Right ventricle myocardium superior (tissue), 1 donor: ENCODE results near the gene NCSTN. TPM values are rescaled to one million over a fixed set of nuclear protein-coding genes. Genes with fewer than 3 reads are reported as not detected.
A peak's percentile ranks its signal among the peaks of the same experiment; 100 is the strongest.

Experiments
- ATAC-seq: fragments of 200-7000 bp; cut with Tn5 transposase; one replicate; pipeline ENCODE4 v1.9.1; 2020; ENCODE audit warnings: mild to moderate bottlenecking; ENCODE audit not compliant: poor library complexity
- DNase-seq: peaks from one replicate; pipeline ENCODE4 v3.0.0-alpha.2; 2020
- intact Hi-C: fragments of 100-400 bp; cut with DNase I; formaldehyde crosslinking; loops from one replicate; pipeline ENCODE4 v1.11.2; 2022
- total RNA-seq: library from RNA; stranded (reverse); fragmentation: NEBNext Ultra II Directional; extraction: Animal tissue kit (Norgen Biotek cat#: 25700); gene quantifications from one replicate; pipeline ENCODE4 v1.2.1, GENCODE V29; 2021
- donor health status: DM: no; HTN: yes; CAD: no; lungs with severe emphysema.

Gene NCSTN
- total RNA-seq, 1 donor from 2014 or later: 57.9 TPM

GRCh38 chr1:160399544-160400222 is 56.5 kb downstream of the NCSTN start:
- ATAC-seq (no peak), DNase-seq (no peak)
- intact Hi-C loops: no loop called here

GRCh38 chr1:160400223-160400645 is 57.1 kb downstream of the NCSTN start, which contains the start of gene VANGL2:
Gene VANGL2 (plus strand): TSS chr1:160400564. CDS start chr1:160415838, 15,274 bp downstream.
- intact Hi-C loops: no loop called here
- DNase-seq: peak; percentile 85
- ATAC-seq: peak; percentile 89

GRCh38 chr1:160400646-160401486 is 57.7 kb downstream of the NCSTN start:
- intact Hi-C loops: no loop called here
- ATAC-seq: peak; percentile 50
- no peak for DNase-seq

- DNase-seq: no peak
- intact Hi-C loops: no loop called here
Measured at GRCh38 chr1:160401487-160401805, 58.3 kb downstream of the NCSTN start.

GRCh38 chr1:160402001-160402795 is 59.0 kb downstream of the NCSTN start:
- intact Hi-C loops: no loop called here
- DNase-seq (no peak), ATAC-seq (no peak)

More at GRCh38 chr1:160401487-160401805, 58.3 kb downstream of the NCSTN start:
- no peak for ATAC-seq

- no peak for ATAC-seq
- intact Hi-C loops: no loop called here
- no peak for DNase-seq
Measured at GRCh38 chr1:160403244-160403643, 60.1 kb downstream of the NCSTN start.

GRCh38 chr1:160404094-160404493 is 60.9 kb downstream of the NCSTN start:
- no peak for DNase-seq
- intact Hi-C loops: no loop called here
- no peak for ATAC-seq

GRCh38 chr1:160405331-160405877 is 62.2 kb downstream of the NCSTN start:
- no peak for DNase-seq
- ATAC-seq: no peak
- intact Hi-C loops: no loop called here

- DNase-seq (no peak), ATAC-seq (no peak)
- intact Hi-C loops: no loop called here
Measured at GRCh38 chr1:160406131-160406968, 63.2 kb downstream of the NCSTN start.

DNA sequence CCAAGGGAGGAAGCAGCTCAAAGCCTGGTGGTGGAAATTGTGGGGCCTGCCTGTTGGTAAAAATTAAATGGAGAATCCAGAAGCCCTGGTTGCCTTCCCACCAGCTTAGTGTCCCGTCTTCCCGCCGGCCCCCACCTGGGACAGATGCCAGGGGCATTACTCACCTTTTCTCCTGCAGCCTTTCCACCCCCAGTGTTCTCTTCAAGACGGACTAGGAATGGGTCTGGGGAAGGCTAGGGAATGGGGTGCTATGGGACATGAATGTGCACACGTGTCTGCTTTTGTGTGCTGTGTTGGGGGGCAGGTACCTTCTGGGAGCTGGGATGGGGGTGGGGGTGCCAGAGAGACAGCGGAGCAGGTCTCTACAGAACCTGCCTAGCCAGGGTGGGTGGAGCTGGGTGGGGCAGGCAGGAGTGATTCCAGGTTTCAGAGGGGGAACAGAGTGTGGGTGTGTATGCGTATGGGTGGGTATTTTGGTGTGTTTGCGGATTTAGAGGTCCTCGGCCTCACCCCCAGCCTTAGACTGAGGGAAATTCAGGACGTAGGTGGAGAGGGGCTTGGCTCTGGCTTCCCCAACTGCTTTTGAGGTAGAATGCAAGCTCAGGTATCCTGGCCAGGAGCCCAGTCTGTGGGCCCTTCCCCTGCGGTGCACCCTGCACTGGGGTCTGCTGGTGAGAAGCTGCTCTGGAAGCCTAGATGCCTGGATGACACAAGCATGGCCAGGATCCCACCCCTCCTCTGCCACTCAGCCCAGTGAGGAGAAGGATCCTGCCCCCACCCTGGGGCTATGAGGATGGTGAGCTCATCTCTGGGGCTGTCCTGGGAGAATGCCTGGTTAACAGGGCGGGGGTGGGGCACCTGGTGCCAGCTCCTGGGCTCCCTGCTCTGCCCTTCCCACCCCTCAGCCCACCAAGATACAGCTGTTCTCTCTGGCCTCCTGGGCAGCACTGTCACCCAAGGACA is 64.9 kb downstream of the NCSTN start:
- intact Hi-C loops: no loop called here
- ATAC-seq (no peak), DNase-seq (no peak)

Other genes starting within 250 kb of the NCSTN start
- gene IGSF8, start 244.8 kb upstream of the NCSTN start, total RNA-seq: 18.5 TPM
- 210 TPM for gene ATP1A2, start 227.6 kb upstream of the NCSTN start, total RNA-seq
- 0.40 TPM for gene ATP1A4, start 191.8 kb upstream of the NCSTN start, total RNA-seq
- gene CASQ1, start 152.8 kb upstream of the NCSTN start, total RNA-seq: 12.6 TPM
- 225 TPM for gene PEA15, start 138.0 kb upstream of the NCSTN start, total RNA-seq
- gene DCAF8, start 80.8 kb upstream of the NCSTN start, total RNA-seq: 146 TPM
- gene PEX19, start 58.2 kb upstream of the NCSTN start, total RNA-seq: 97.3 TPM
- gene COPA, start 133 bp upstream of the NCSTN start, total RNA-seq: 83.9 TPM
- gene NHLH1, start 23.7 kb downstream of the NCSTN start, total RNA-seq: not detected
- 1.9 TPM for gene VANGL2, start 57.2 kb downstream of the NCSTN start, total RNA-seq
- 0.30 TPM for gene SLAMF6, start 179.9 kb downstream of the NCSTN start, total RNA-seq
- gene CD84, start 236.1 kb downstream of the NCSTN start, total RNA-seq: 2.5 TPM